Activated T-cell treated with anti-CD3 and anti-CD28 coated beads for 48 hours (primary cell): Measurements from ENCODE around the gene LYPD1.

Source experiments
- DNase-seq: peaks from one replicate; pipeline ENCODE4 v3.0.0-alpha.2; 2020; ENCODE audit warnings: low read depth

Gene LYPD1

GRCh38 chr2:132632000-132632649 is 37.9 kb downstream of the LYPD1 start:
- DNase-seq: no peak

- no peak for DNase-seq
These were observed 42.5 kb downstream of the LYPD1 start for GRCh38 chr2:132627536-132627935.

- no peak for DNase-seq
These were observed 46.7 kb downstream of the LYPD1 start for GRCh38 chr2:132623096-132623839.

GRCh38 chr2:132621131-132621875 is 48.7 kb downstream of the LYPD1 start:
- no peak for DNase-seq

- DNase-seq: no peak
These were observed 49.9 kb downstream of the LYPD1 start for GRCh38 chr2:132620115-132620514.

GRCh38 chr2:132618734-132619133 is 51.3 kb downstream of the LYPD1 start:
- DNase-seq: no peak

- no peak for DNase-seq
These were observed 52.0 kb downstream of the LYPD1 start for GRCh38 chr2:132617989-132618388.

- no peak for DNase-seq
These were observed 54.5 kb downstream of the LYPD1 start for GRCh38 chr2:132615329-132616085.

GRCh38 chr2:132611719-132612118 is 58.3 kb downstream of the LYPD1 start:
- no peak for DNase-seq

GRCh38 chr2:132609101-132609890 is 60.7 kb downstream of the LYPD1 start:
- no peak for DNase-seq

- DNase-seq: no peak
These were observed 61.7 kb downstream of the LYPD1 start for GRCh38 chr2:132608311-132608710.

GRCh38 chr2:132607426-132608090 is 62.4 kb downstream of the LYPD1 start:
- no peak for DNase-seq

GRCh38 chr2:132606649-132607048 is 63.4 kb downstream of the LYPD1 start:
- DNase-seq: no peak

- no peak for DNase-seq
These were observed 64.5 kb downstream of the LYPD1 start for GRCh38 chr2:132605236-132606180.

GRCh38 chr2:132604561-132604960 is 65.4 kb downstream of the LYPD1 start:
- no peak for DNase-seq

GRCh38 chr2:132599556-132599955 is 70.4 kb downstream of the LYPD1 start:
- no peak for DNase-seq

- no peak for DNase-seq
These were observed 71.5 kb downstream of the LYPD1 start for GRCh38 chr2:132598536-132598935.

GRCh38 chr2:132597831-132598230 is 72.2 kb downstream of the LYPD1 start:
- DNase-seq: no peak

- DNase-seq: no peak
These were observed 72.8 kb downstream of the LYPD1 start for GRCh38 chr2:132597166-132597565.

GRCh38 chr2:132595693-132596092 is 74.3 kb downstream of the LYPD1 start:
- no peak for DNase-seq
